Heart left ventricle (tissue), 16 donors: ENCODE data around the gene CCN2. TPM values are rescaled to one million over a fixed set of nuclear protein-coding genes. Genes with fewer than 3 reads are reported as not detected.
A peak's percentile ranks its signal among the peaks of the same experiment; 100 is the strongest.

Experiments used
- ATAC-seq, 4 donors: fragments of 200-7000 bp; cut with Tn5 transposase; one replicate each; pipeline ENCODE4 v1.9.1; 2020 to 2022; ENCODE audit warnings: moderate library complexity in 4 of 4, mild to moderate bottlenecking in 3 of 4, moderate number of reproducible peaks in 1 of 4
- DNase-seq, 5 donors: peaks; one replicate each; pipeline ENCODE4 v3.0.0-alpha.2; 2020
- H3K27ac ChIP-seq, 12 donors: fragments of 200-600 bp; sonication (generic) in 4 of 12; one replicate each; pipeline versions ENCODE4 v1.5.0 to v1.8.0; 2016 to 2022; ENCODE audit warnings: mild to moderate bottlenecking in 2 of 12
- H3K27me3 ChIP-seq, 9 donors: fragments of 200-600 bp; sonication (generic) in 2 of 9; one replicate each; pipeline versions ENCODE4 v1.5.1 to v1.8.0; 2016 to 2022; ENCODE audit warnings: mild to moderate bottlenecking in 3 of 9
- H3K36me3 ChIP-seq, 9 donors: fragments of 200-600 bp; sonication (generic) in 2 of 9; one replicate each; pipeline versions ENCODE4 v1.5.0 to v1.8.0; 2018 to 2022; ENCODE audit warnings: mild to moderate bottlenecking in 2 of 9
- H3K4me1 ChIP-seq, 12 donors: fragments of 200-600 bp; sonication (generic) in 4 of 12; one replicate each; pipeline versions ENCODE4 v1.5.0 to v1.8.0; 2016 to 2022; ENCODE audit warnings: mild to moderate bottlenecking in 3 of 12
- H3K4me3 ChIP-seq, 12 donors: fragments of 200-600 bp; sonication (generic) in 4 of 12; one replicate each; pipeline versions ENCODE4 v1.5.0 to v1.8.0; 2017 to 2022; ENCODE audit warnings: mild to moderate bottlenecking in 9 of 12, moderate library complexity in 4 of 12
- H3K9me3 ChIP-seq, 12 donors: fragments of 200-600 bp; sonication (generic) in 4 of 12; one replicate each; pipeline versions ENCODE4 v1.5.0 to v1.8.0; 2016 to 2022; ENCODE audit warnings: mild to moderate bottlenecking in 1 of 12
- POLR2A ChIP-seq, 2 donors: fragments of 450-650 bp; IDR thresholded peaks; one replicate each; pipeline ENCODE4 v1.6.1; 2017; ENCODE audit warnings: antibody characterized with exemption in 2 of 2, mild to moderate bottlenecking in 2 of 2, moderate library complexity in 2 of 2
- WGBS, 4 donors: extraction: QIAGEN DNeasy Blood & Tissue Kit in 2 of 4; methylation state at CpG; one replicate each; pipeline versions ENCODE4 v1.1.5 to v1.1.7; 2013 to 2018; 5-methylcytosine and 5-hydroxymethylcytosine counted together
- intact Hi-C, 10 donors: fragments of 100-400 bp; cut with DNase I; formaldehyde crosslinking; loops; one replicate each; pipeline versions ENCODE4 v1.11.1 to v1.14.2; 2022
- polyA plus RNA-seq, 2 donors: library from polyadenylated mRNA; stranded (reverse); fragments of 200-250 nt; gene quantifications; one replicate each; pipeline ENCODE4 v1.2.3, GENCODE V29; 2013
- total RNA-seq, 9 donors: library from RNA; depleted of rRNA in 2 of 9; stranded (reverse); fragments of >200 nt in 2 of 9; fragmentation: NEBNext Ultra II Directional in 3 of 9; extraction: Animal tissue kit (Norgen Biotek cat#: 25700) in 3 of 9; gene quantifications; one replicate each; pipeline versions ENCODE4 v1.1.0 to v1.2.4, GENCODE V29; 2016 to 2023
- TF ChIP-seq, protein P1 (sequence below), 12 donors: fragments of 200-600 bp; sonication (generic) in 4 of 12; IDR thresholded peaks; one replicate each; pipeline versions ENCODE4 v1.5.0 to v1.8.0; 2018 to 2022; ENCODE audit warnings: antibody characterized with exemption in 12 of 12, mild to moderate bottlenecking in 5 of 12
- donor health status: ischemic (EF 13 %, LVEDD 7.1; RV severe dilation, severe dysfunction).
- donor health status: healthy with polysubstance abuse.
- donor health status: DM: no; HTN: yes; CAD: no.
- donor health status: DM: no; HTN: no; CAD: no.
- donor health status: ischemic (EF 25% LVEDD 6.9; RV normal size, moderate dysfunction).
- donor health status: ischemic (EF 25% LVEDD 5.7; RV mildly dilated, moderate dysfunction).
- donor health status: healthy.
- donor health status: DM: yes; HTN: yes; CAD: no.
- donor health status: ischemic (EF 35%, LVEDD 5.7; RV mildly dilated, moderate dysfunction).
- donor health status: nonischemic (EF 11% LVEDD 7.7; RV severe dilation, severe dysfunction).
- donor health status: DM: yes; HTN: yes; CAD: no.
- donor health status: PGD.
- donor health status: ischemic (EF 29% LVEDD 5.4; RV normal size, mild dysfunction).
- donor health status: nonischemic (EF 23%, LVEDD 6.1; RV moderate dilation, normal function).

CCN2 gene
- total and polyA plus RNA-seq, 11 donors: 7.8 to 90.7 (median 39.0) TPM

DNA sequence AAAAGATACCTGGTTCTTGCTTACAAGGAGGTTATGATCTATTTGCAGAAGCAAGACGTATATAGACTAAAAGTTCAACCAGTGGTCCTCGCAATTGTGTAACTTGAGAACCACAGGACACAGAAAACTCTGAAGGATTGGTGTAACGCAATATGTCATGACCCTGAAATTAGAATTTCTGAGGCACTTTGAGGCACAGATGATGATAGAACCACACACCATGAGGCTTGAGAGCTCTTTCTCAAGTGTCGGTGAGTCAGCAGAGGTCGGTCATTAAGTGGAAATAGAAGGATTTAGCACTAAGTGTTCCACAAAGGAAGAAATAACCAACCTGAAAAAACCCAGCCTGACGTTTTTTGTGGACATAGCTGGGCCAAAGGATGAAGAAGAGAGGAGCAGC is 15.3 kb upstream of the CCN2 start:
- no peaks in the 10 kb centered on the region for H3K4me1 ChIP-seq
- WGBS, 4 donors: 91 to 94% (median 92%) methylated on average over 6 of the region's 6 CpGs
- H3K27me3 ChIP-seq: no peaks in the 10 kb centered on the region
- no peak for TF ChIP-seq POLR2A (IDR thresholded peaks at IDR 0.05)
- TF ChIP-seq, protein P1, sequence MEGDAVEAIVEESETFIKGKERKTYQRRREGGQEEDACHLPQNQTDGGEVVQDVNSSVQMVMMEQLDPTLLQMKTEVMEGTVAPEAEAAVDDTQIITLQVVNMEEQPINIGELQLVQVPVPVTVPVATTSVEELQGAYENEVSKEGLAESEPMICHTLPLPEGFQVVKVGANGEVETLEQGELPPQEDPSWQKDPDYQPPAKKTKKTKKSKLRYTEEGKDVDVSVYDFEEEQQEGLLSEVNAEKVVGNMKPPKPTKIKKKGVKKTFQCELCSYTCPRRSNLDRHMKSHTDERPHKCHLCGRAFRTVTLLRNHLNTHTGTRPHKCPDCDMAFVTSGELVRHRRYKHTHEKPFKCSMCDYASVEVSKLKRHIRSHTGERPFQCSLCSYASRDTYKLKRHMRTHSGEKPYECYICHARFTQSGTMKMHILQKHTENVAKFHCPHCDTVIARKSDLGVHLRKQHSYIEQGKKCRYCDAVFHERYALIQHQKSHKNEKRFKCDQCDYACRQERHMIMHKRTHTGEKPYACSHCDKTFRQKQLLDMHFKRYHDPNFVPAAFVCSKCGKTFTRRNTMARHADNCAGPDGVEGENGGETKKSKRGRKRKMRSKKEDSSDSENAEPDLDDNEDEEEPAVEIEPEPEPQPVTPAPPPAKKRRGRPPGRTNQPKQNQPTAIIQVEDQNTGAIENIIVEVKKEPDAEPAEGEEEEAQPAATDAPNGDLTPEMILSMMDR (IDR thresholded peaks at IDR 0.05): no peak
- H3K9me3 ChIP-seq: no peaks in the 10 kb centered on the region
- no peak overlapping the region for H3K4me3 ChIP-seq
- H3K27ac ChIP-seq: no peak overlapping the region
- ATAC-seq (no peak), DNase-seq (no peak)
- intact Hi-C loops: no loop called here
- H3K36me3 ChIP-seq: no peaks in the 10 kb centered on the region

DNA sequence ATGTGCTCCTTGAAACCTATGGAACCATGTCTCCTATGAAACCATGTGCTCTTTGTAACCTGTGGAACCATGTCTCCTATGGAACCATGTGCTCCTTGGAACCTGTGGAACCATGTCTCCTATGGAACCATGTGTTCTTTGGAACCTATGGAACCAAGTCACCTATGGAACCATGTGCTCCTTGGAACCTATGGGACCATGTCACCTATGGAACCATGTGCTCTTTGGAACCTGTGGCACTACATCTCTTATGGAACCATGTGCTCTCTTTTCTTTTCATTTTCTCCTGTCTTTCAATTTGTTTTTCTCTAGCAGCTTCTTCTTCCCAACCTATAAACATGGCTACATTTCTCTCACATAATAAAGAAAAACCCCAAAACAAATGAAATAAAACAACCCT is 11.9 kb upstream of the CCN2 start:
- Histone ChIP-seq H3K4me3 (no peak overlapping the region), H3K27me3 (no peaks in the 10 kb centered on the region), H3K9me3 (no peaks in the 10 kb centered on the region), H3K4me1 (peaks cover 0 to 2% (median 0%) of the 10 kb centered on the region in 12 donors), H3K36me3 (no peaks in the 10 kb centered on the region), H3K27ac (no peak overlapping the region)
- intact Hi-C loops: loop anchor here in 2 of 10 donors (5.0 kb wide), 1 partner anchor 199 kb away; no protein-coding TSS in a partner anchor
- DNase-seq (no peak), ATAC-seq (no peak)
- TF ChIP-seq, protein P1 (IDR thresholded peaks at IDR 0.05): no peak
- TF ChIP-seq POLR2A (IDR thresholded peaks at IDR 0.05): no peak

DNA sequence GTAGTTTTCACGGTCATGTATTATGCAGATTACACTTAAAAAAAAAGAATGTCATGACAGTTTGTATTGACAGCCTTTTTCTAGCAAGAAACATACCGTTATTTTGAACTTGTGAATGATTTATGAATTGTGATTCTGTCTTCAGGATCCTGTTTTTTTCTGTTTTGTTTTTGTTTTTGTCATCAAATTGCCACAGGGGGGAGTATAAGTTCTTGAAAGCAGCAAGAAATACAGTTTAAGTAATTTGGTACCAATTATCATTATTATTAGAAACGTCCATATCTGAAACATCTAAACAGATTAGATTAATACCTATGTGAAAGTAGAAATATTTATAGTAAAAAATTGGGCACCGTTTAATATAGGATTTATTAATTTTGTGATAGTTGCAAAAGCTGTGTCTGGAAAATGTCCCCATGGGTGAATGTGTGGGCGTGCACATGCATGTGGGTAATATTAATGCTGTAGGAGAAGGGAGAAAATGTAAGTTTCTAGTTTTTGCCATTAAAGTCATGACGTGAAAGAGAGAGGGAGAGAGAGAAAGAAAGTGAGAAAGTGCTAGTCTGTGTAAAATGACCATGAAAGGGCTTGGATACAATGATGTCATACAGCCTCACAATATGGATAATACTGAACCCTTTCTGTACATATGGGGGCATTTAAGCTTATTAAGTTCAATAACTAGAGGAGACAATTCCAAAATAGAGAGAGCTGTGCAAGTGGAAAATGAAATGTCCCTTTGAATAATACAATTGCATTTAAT is 9.4 kb upstream of the CCN2 start:
- ATAC-seq (no peak), DNase-seq (no peak)
- Histone ChIP-seq H3K4me1 (peaks cover 0 to 2% (median 0%) of the 10 kb centered on the region in 12 donors), H3K4me3 (no peak overlapping the region), H3K9me3 (no peaks in the 10 kb centered on the region), H3K27ac (no peak overlapping the region), H3K27me3 (no peaks in the 10 kb centered on the region), H3K36me3 (no peaks in the 10 kb centered on the region)
- WGBS, 4 donors: 55 to 58% (median 58%) methylated on average over 6 of the region's 6 CpGs
- TF ChIP-seq, protein P1 (IDR thresholded peaks at IDR 0.05): peak in 9 of 12 donors; percentile 17 to 51 (median 27)
- TF ChIP-seq POLR2A (IDR thresholded peaks at IDR 0.05): no peak
- intact Hi-C loops: loop anchor here in 2 of 10 donors (5.0 kb wide), 1 partner anchor 202 kb away; no protein-coding TSS in a partner anchor

DNA sequence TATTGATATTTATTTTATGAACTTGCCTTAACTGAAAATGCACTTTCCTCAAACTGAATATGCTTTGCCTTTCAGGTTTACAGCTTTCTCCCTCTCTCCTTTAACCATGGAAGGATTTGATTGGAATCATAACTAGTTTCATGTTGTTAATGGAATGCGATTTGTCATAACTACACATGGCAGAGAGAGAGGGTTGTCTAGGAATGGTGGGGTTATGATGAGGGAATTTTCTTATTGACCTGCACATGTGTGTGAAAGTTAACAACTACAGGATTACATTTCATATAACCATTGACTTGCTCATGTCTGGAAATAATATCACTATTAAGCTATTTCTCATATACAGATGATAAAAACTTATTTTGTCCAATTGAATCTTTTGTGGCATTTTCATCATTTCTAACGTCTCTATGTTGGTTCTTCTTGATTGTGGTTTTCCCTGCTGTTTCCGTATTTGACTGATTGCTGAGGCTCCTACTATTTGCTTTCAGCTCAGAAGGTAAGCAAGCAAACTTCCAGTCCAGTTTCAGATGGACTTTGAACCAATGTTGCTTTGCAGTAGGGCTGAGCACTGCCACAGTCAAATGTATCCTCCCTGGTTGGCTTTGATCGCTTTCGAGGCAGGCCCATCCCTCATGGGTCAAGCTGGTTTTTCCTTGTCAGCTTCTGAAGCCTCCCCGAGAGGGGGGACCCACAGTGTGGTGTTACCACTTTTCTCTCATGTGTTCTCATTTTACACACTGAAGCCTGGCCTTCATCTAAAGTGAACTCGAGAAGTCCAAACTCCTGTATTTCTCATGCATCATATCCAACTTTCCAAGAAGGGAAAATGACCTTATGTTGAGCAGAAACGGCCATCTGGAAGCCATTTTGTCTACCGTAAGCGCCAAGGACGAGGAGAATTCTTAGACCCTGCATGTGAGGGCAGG is 7.6 kb upstream of the CCN2 start:
- intact Hi-C loops: loop anchor here in 6 of 10 donors (10.0 kb wide), 4 partner anchors 116 to 256 kb away; no protein-coding TSS in a partner anchor
- Histone ChIP-seq H3K9me3 (no peaks in the 10 kb centered on the region), H3K27ac (no peak overlapping the region), H3K27me3 (no peaks in the 10 kb centered on the region), H3K4me1 (peaks cover 0 to 16% (median 3%) of the 10 kb centered on the region in 12 donors), H3K4me3 (no peak overlapping the region), H3K36me3 (no peaks in the 10 kb centered on the region)
- ATAC-seq (no peak), DNase-seq (no peak)
- WGBS, 4 donors: 86 to 97% (median 92%) methylated on average over 11 of the region's 11 CpGs
- no peak for TF ChIP-seq POLR2A (IDR thresholded peaks at IDR 0.05)
- TF ChIP-seq, protein P1 (IDR thresholded peaks at IDR 0.05): no peak
